Keratinocyte (primary cell): ENCODE data around the gene RFTN1. TPM values are rescaled to one million over a fixed set of nuclear protein-coding genes. Genes with fewer than 3 reads are reported as not detected.

Experiments
- DNase-seq: peaks from one replicate; pipeline ENCODE4 v3.0.0-alpha.2; 2011; ENCODE audit warnings: low read depth, missing footprints, low spot score
- FAIRE-seq: peaks from 2 replicates; lab custom pipeline; 2011; peaks lifted over from hg19 to GRCh38; lab: Jason Lieb, UNC
- H2AFZ ChIP-seq: 2 replicates; pipeline ENCODE4 v1.6.0; 2012; ENCODE audit warnings: low read length, control low read depth, inconsistent platforms; ENCODE audit not compliant: control insufficient read depth
- H3K27ac ChIP-seq: 2 replicates; pipeline ENCODE4 v1.5.1; 2011; ENCODE audit warnings: low read length; ENCODE audit not compliant: control insufficient read depth, insufficient read depth
- H3K27me3 ChIP-seq: 3 replicates; pipeline ENCODE4 v1.6.0; 2011; ENCODE audit warnings: low read length; ENCODE audit not compliant: control insufficient read depth, insufficient read depth; ENCODE audit errors: extremely low read depth
- H3K36me3 ChIP-seq, 2 experiments: 2 replicates in 1 of 2; 3 replicates in 1 of 2; pipeline ENCODE4 v1.5.1; 2011; ENCODE audit warnings: low read length in 2 of 2, mild to moderate bottlenecking in 1 of 2; ENCODE audit not compliant: control insufficient read depth in 2 of 2, insufficient read depth in 2 of 2; ENCODE audit errors: extremely low read depth in 1 of 2
- H3K4me1 ChIP-seq: 3 replicates; pipeline ENCODE4 v1.5.1; 2011; ENCODE audit warnings: low read length; ENCODE audit not compliant: control insufficient read depth, insufficient read depth; ENCODE audit errors: extremely low read depth
- H3K4me2 ChIP-seq: 3 replicates; pipeline ENCODE4 v1.6.0; 2011; ENCODE audit warnings: low read depth, low read length; ENCODE audit not compliant: control insufficient read depth, insufficient read depth; ENCODE audit errors: extremely low read depth
- H3K4me3 ChIP-seq, 3 experiments: fragments of 200-600 bp in 1 of 3; sonication (generic) in 1 of 3; 2 replicates in 2 of 3; 3 replicates in 1 of 3; pipeline ENCODE4 v1.5.1; 2011 to 2016; ENCODE audit warnings: low read length in 3 of 3, mild to moderate bottlenecking in 3 of 3, control low read depth in 2 of 3, inconsistent platforms in 1 of 3, low read depth in 1 of 3, mixed read lengths in 1 of 3, mixed run types in 1 of 3, moderate library complexity in 1 of 3; ENCODE audit not compliant: control insufficient read depth in 2 of 3, insufficient read depth in 2 of 3; ENCODE audit errors: extremely low read depth in 1 of 3
- H3K79me2 ChIP-seq: 2 replicates; pipeline ENCODE4 v1.6.0; 2012; ENCODE audit warnings: low read length; ENCODE audit not compliant: control insufficient read depth, insufficient read depth
- H3K9ac ChIP-seq: 3 replicates; pipeline ENCODE4 v1.6.0; 2011; ENCODE audit warnings: low read length; ENCODE audit not compliant: control insufficient read depth, insufficient read depth; ENCODE audit errors: extremely low read depth
- H3K9me1 ChIP-seq: 3 replicates; pipeline ENCODE4 v1.6.0; 2011; ENCODE audit warnings: low read length; ENCODE audit not compliant: control insufficient read depth, insufficient read depth; ENCODE audit errors: extremely low read depth
- H3K9me3 ChIP-seq: 2 replicates; pipeline ENCODE4 v1.5.1; 2012; ENCODE audit warnings: low read depth, low read length; ENCODE audit not compliant: control insufficient read depth
- H4K20me1 ChIP-seq: 3 replicates; pipeline ENCODE4 v1.6.0; 2011; ENCODE audit warnings: low read length; ENCODE audit not compliant: control insufficient read depth, insufficient read depth; ENCODE audit errors: extremely low read depth
- CTCF ChIP-seq, 3 experiments: IDR thresholded peaks in 1 of 3; conservative IDR thresholded peaks in 1 of 3; optimal IDR thresholded peaks in 1 of 3; 2 replicates in 2 of 3; 3 replicates in 1 of 3; pipeline versions ENCODE3 to v1.5.1; 2011; ENCODE audit warnings: low read length in 3 of 3, mild to moderate bottlenecking in 3 of 3, moderate library complexity in 2 of 3, control low read depth in 1 of 3, inconsistent platforms in 1 of 3; ENCODE audit not compliant: insufficient read depth in 2 of 3; ENCODE audit errors: extremely low read depth in 1 of 3
- EZH2 ChIP-seq: IDR thresholded peaks from one replicate; pipeline ENCODE4 v1.6.1; 2012; ENCODE audit warnings: inconsistent platforms, mild to moderate bottlenecking, low read length, moderate library complexity
- dilution Hi-C: fragments of 300-500 bp; cut with MboI; formaldehyde crosslinking; loops from one replicate; pipeline ENCODE4 v1.7.0; 2020; ENCODE audit warnings: low sequenced_read_pairs; ENCODE audit not compliant: extremely low pct_ligation_motif_present
- polyA plus RNA-seq, 5 experiments: library from polyadenylated mRNA; depleted of rRNA in 3 of 5; stranded (reverse) in 3 of 5; stranded (forward) in 1 of 5; unstranded in 1 of 5; fragments of >200 nt; gene quantifications; 1 replicate in 1 of 5; 2 replicates in 3 of 5; 3 replicates in 1 of 5; pipeline versions ENCODE4 v1.2.1 to v1.2.3, GENCODE V29; 2011 to 2012; ENCODE audit warnings: missing spikeins in 2 of 5, low read depth in 1 of 5, low replicate concordance in 1 of 5

RFTN1 gene
- polyA plus RNA-seq, 1 donor (not counting 4 experiments of a cell fraction or from before 2014, with no cell fraction given), result 18.0 TPM

GRCh38 chr3:16512435-16513140, 911 bp downstream of the RFTN1 start:
- peak overlapping the region; percentile 26 for H3K27ac ChIP-seq
- peaks cover 37% of the 10 kb centered on the region for H3K79me2 ChIP-seq
- H3K4me3 ChIP-seq, result peak overlapping the region; percentile 72 to 89 (median 83)
- H3K9me3 ChIP-seq, result no peaks in the 10 kb centered on the region
- H4K20me1 ChIP-seq, result no peaks in the 10 kb centered on the region
- DNase-seq (no peak), FAIRE-seq (no peak)
- peak overlapping the region; percentile 92 for H3K4me2 ChIP-seq
- no peaks in the 10 kb centered on the region for H3K9me1 ChIP-seq
- peak overlapping the region; percentile 89 for H2AFZ ChIP-seq
- peak overlapping the region; percentile 74 for H3K9ac ChIP-seq
- peaks cover 0 to 2% of the 10 kb centered on the region in 2 experiments for H3K36me3 ChIP-seq
- TF ChIP-seq EZH2 (no peak), CTCF (optimal IDR thresholded peaks at IDR 0.05 in 1 of 3, IDR thresholded peaks at IDR 0.05 in 1 of 3, conservative IDR thresholded peaks at IDR 0.05 in 1 of 3; ENCODE audit: extremely low read depth in 1 of 3, insufficient read depth in 2 of 3, low read length in 3 of 3) (peak in 1 of 3 experiments; percentile 27)
- dilution Hi-C loops, result no loop called here
- H3K4me1 ChIP-seq, result peaks cover 20% of the 10 kb centered on the region
- H3K27me3 ChIP-seq, result no peaks in the 10 kb centered on the region

GRCh38 chr3:16511681-16512434, 1.6 kb downstream of the RFTN1 start:
- peak overlapping the region; percentile 74 for H3K9ac ChIP-seq
- H3K27me3 ChIP-seq, result no peaks in the 10 kb centered on the region
- H4K20me1 ChIP-seq, result no peaks in the 10 kb centered on the region
- DNase-seq (no peak), FAIRE-seq (no peak)
- no peak overlapping the region for H3K27ac ChIP-seq
- H2AFZ ChIP-seq, result no peak overlapping the region
- no peaks in the 10 kb centered on the region for H3K9me3 ChIP-seq
- peaks cover 18% of the 10 kb centered on the region for H3K4me1 ChIP-seq
- dilution Hi-C loops, result no loop called here
- no peaks in the 10 kb centered on the region for H3K9me1 ChIP-seq
- peak overlapping the region; percentile 92 for H3K4me2 ChIP-seq
- H3K4me3 ChIP-seq, result peak overlapping the region; percentile 72 to 89 (median 83)
- H3K79me2 ChIP-seq, result peaks cover 43% of the 10 kb centered on the region
- TF ChIP-seq EZH2 (no peak), CTCF (optimal IDR thresholded peaks at IDR 0.05 in 1 of 3, IDR thresholded peaks at IDR 0.05 in 1 of 3, conservative IDR thresholded peaks at IDR 0.05 in 1 of 3; ENCODE audit: extremely low read depth in 1 of 3, insufficient read depth in 2 of 3, low read length in 3 of 3) (peak in 1 of 3 experiments; percentile 21)
- H3K36me3 ChIP-seq, result peaks cover 0 to 2% of the 10 kb centered on the region in 2 experiments
